ENCODE results near the gene RIMS3.

The RIMS3 gene

DNA sequence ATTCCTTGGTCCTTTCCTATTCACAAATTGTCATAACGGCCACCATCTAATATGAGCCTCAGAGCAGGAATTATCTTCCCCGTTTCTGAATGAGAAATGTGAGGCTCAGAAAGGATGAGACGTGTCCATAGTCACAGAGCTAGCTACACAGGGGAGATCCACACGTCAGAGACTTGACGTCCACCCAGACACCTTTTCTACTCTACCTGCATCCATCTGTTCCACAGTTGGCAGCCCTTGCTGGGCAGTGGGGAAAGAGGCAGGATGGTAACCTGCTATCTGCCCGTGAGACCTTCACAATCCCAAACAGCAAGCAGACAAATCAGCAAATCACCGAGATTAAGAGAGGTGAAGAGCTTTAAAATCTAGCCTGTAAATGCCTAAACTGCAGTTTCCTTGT, 8.4 kb downstream of the RIMS3 start:
- H3K4me1 ChIP-seq (ENCODE audit: low read length) = no peaks in the 10 kb centered on the region

DNA sequence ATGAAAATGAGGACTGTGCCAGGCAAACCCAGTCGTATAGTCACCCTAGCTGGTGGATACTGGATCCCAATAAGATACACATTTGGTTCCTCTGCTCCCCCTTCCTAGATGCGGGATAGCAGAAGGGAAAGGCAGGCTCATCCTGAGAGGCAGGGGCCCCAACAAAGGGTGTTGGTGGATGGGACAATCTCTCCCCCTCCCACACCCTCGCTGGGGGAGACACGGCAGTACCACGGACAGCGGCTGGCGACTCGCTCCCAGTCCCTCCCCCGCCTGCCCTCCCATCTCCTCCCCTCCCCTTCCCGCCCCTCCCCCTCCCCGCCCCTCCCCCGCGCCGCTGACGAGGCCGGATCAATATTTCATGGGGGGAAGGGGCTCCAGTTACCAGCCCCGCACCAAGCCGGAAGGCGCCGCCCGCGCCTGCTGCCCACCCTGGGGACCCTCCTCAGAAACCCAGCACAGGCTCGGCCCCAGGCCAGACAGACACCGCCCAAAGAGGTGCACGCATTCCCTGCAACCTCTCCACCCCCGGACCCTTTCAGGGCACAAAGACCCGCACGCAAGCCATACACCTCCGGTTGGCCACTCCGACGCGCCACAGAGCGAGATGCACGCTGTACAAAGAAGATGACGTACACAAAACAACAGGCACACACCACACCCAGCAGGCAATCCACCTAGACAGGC, 11.5 kb downstream of the RIMS3 start:
- H3K4me2 ChIP-seq (ENCODE audit: low read depth, low read length) = no peak overlapping the region
- H3K36me3 ChIP-seq (replicated peaks; ENCODE audit: insufficient read depth, low read length) = no peaks in the 10 kb centered on the region
- H3K4me1 ChIP-seq (ENCODE audit: low read length) = no peaks in the 10 kb centered on the region
- DNase-seq = no peak
- no peaks in the 10 kb centered on the region for H4K20me1 ChIP-seq (ENCODE audit: insufficient read depth, low read length)
- H3K9me3 ChIP-seq (replicated peaks; ENCODE audit: insufficient read depth, low read length) = no peaks in the 10 kb centered on the region
- TF ChIP-seq EZH2 (optimal IDR thresholded peaks at IDR 0.05; ENCODE audit: low read depth, low read length) = no peak
- no peaks in the 10 kb centered on the region for H3F3A ChIP-seq (ENCODE audit: insufficient read depth, low read length)
- H3K27me3 ChIP-seq (replicated peaks; ENCODE audit: insufficient read depth, low read length) = no peaks in the 10 kb centered on the region
- no peak overlapping the region for H3K9ac ChIP-seq (ENCODE audit: low read length)
- H3K4me3 ChIP-seq (ENCODE audit: low read length) = no peak overlapping the region
- no peaks in the 10 kb centered on the region for H3K9me2 ChIP-seq (replicated peaks; ENCODE audit: insufficient read depth, low read length)
- no peak overlapping the region for H2AFZ ChIP-seq (ENCODE audit: low read length)
- H3K27ac ChIP-seq (ENCODE audit: low read length) = no peak overlapping the region
- no peaks in the 10 kb centered on the region for H3K79me2 ChIP-seq (ENCODE audit: low read length)

More for the DNA sequence above, 8.4 kb downstream of the RIMS3 start:
- no peak overlapping the region for H3K4me2 ChIP-seq (ENCODE audit: low read depth, low read length)
- H4K20me1 ChIP-seq (ENCODE audit: insufficient read depth, low read length) = no peaks in the 10 kb centered on the region
- no peaks in the 10 kb centered on the region for H3K27me3 ChIP-seq (replicated peaks; ENCODE audit: insufficient read depth, low read length)
- no peak overlapping the region for H3K4me3 ChIP-seq (ENCODE audit: low read length)
- H3K36me3 ChIP-seq (replicated peaks; ENCODE audit: insufficient read depth, low read length) = no peaks in the 10 kb centered on the region
- no peak for DNase-seq
- no peak overlapping the region for H2AFZ ChIP-seq (ENCODE audit: low read length)
- no peaks in the 10 kb centered on the region for H3K79me2 ChIP-seq (ENCODE audit: low read length)
- H3K9ac ChIP-seq (ENCODE audit: low read length) = no peak overlapping the region
- TF ChIP-seq EZH2 (optimal IDR thresholded peaks at IDR 0.05; ENCODE audit: low read depth, low read length) = no peak
- TF ChIP-seq, protein P1, sequence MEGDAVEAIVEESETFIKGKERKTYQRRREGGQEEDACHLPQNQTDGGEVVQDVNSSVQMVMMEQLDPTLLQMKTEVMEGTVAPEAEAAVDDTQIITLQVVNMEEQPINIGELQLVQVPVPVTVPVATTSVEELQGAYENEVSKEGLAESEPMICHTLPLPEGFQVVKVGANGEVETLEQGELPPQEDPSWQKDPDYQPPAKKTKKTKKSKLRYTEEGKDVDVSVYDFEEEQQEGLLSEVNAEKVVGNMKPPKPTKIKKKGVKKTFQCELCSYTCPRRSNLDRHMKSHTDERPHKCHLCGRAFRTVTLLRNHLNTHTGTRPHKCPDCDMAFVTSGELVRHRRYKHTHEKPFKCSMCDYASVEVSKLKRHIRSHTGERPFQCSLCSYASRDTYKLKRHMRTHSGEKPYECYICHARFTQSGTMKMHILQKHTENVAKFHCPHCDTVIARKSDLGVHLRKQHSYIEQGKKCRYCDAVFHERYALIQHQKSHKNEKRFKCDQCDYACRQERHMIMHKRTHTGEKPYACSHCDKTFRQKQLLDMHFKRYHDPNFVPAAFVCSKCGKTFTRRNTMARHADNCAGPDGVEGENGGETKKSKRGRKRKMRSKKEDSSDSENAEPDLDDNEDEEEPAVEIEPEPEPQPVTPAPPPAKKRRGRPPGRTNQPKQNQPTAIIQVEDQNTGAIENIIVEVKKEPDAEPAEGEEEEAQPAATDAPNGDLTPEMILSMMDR (IDR thresholded peaks at IDR 0.05; ENCODE audit: low read length) = no peak
- TF ChIP-seq EZH2phosphoT487 (IDR thresholded peaks at IDR 0.05; ENCODE audit: low read length) = no peak
- no peaks in the 10 kb centered on the region for H3K9me2 ChIP-seq (replicated peaks; ENCODE audit: insufficient read depth, low read length)
- H3K27ac ChIP-seq (ENCODE audit: low read length) = no peak overlapping the region
- H3F3A ChIP-seq (ENCODE audit: insufficient read depth, low read length) = no peaks in the 10 kb centered on the region
- H3K9me3 ChIP-seq (replicated peaks; ENCODE audit: insufficient read depth, low read length) = no peaks in the 10 kb centered on the region

DNA sequence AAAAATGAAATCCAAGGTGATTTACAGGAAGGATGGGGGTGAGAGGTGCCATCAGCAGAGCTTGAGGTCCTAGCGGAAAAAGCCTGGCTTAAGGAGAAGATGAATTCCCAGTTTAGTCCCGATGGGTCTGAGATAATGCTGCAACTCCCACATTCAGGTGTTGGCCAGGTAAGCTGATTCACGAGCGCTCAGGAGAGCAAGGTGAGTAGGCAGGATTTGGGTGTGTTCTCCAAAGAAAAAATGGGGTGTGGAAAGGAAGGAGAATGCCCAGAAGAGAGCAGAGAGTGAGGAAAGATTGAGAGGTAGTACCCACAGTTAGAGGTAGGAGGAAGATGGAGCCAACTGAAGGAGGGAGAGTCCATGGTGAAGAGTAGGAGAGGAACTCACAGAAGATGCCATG, 12.5 kb downstream of the RIMS3 start:
- H2AFZ ChIP-seq (ENCODE audit: low read length) = no peak overlapping the region
- H3K9ac ChIP-seq (ENCODE audit: low read length) = no peak overlapping the region
- no peak overlapping the region for H3K27ac ChIP-seq (ENCODE audit: low read length)
- no peaks in the 10 kb centered on the region for H4K20me1 ChIP-seq (ENCODE audit: insufficient read depth, low read length)
- TF ChIP-seq EZH2 (optimal IDR thresholded peaks at IDR 0.05; ENCODE audit: low read depth, low read length) (no peak), EZH2phosphoT487 (IDR thresholded peaks at IDR 0.05; ENCODE audit: low read length) (no peak)
- TF ChIP-seq, protein P1 (IDR thresholded peaks at IDR 0.05; ENCODE audit: low read length) = no peak
- no peaks in the 10 kb centered on the region for H3F3A ChIP-seq (ENCODE audit: insufficient read depth, low read length)
- no peaks in the 10 kb centered on the region for H3K27me3 ChIP-seq (replicated peaks; ENCODE audit: insufficient read depth, low read length)
- H3K4me3 ChIP-seq (ENCODE audit: low read length) = no peak overlapping the region
- H3K9me2 ChIP-seq (replicated peaks; ENCODE audit: insufficient read depth, low read length) = no peaks in the 10 kb centered on the region
- no peaks in the 10 kb centered on the region for H3K4me1 ChIP-seq (ENCODE audit: low read length)
- no peak for DNase-seq
- no peaks in the 10 kb centered on the region for H3K9me3 ChIP-seq (replicated peaks; ENCODE audit: insufficient read depth, low read length)
- H3K4me2 ChIP-seq (ENCODE audit: low read depth, low read length) = no peak overlapping the region
- H3K79me2 ChIP-seq (ENCODE audit: low read length) = no peaks in the 10 kb centered on the region
- H3K36me3 ChIP-seq (replicated peaks; ENCODE audit: insufficient read depth, low read length) = no peaks in the 10 kb centered on the region

DNA sequence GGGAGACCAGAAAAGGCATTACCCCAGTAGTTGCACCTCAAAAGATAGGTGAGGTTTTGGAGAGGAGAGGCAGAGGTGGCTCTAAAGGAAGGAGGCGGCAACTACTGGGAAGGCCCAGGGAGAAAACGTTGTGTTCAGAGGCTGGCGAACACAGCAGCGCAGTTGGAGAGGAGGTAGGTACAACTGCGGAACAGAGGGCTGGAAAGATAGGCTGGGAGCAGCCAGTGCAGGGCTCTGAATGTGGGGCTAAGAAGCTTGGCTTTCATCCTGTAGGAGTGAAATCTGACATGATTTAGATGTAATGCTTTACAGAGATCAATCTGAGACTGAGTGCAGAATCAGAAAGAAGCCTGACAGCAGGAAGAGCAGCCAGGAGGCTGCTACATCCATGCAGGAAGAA, 13.0 kb downstream of the RIMS3 start:
- H3K36me3 ChIP-seq (replicated peaks; ENCODE audit: insufficient read depth, low read length) = no peaks in the 10 kb centered on the region
- H3K9me2 ChIP-seq (replicated peaks; ENCODE audit: insufficient read depth, low read length) = no peaks in the 10 kb centered on the region
- no peaks in the 10 kb centered on the region for H3K4me1 ChIP-seq (ENCODE audit: low read length)
- H3K79me2 ChIP-seq (ENCODE audit: low read length) = no peaks in the 10 kb centered on the region
- no peak overlapping the region for H3K4me2 ChIP-seq (ENCODE audit: low read depth, low read length)
- TF ChIP-seq, protein P1 (IDR thresholded peaks at IDR 0.05; ENCODE audit: low read length) = no peak
- TF ChIP-seq EZH2phosphoT487 (IDR thresholded peaks at IDR 0.05; ENCODE audit: low read length) = no peak
- no peak for TF ChIP-seq EZH2 (optimal IDR thresholded peaks at IDR 0.05; ENCODE audit: low read depth, low read length)
- H3K9ac ChIP-seq (ENCODE audit: low read length) = no peak overlapping the region
- no peaks in the 10 kb centered on the region for H3K27me3 ChIP-seq (replicated peaks; ENCODE audit: insufficient read depth, low read length)
- no peak for DNase-seq
- no peak overlapping the region for H2AFZ ChIP-seq (ENCODE audit: low read length)
- no peaks in the 10 kb centered on the region for H3F3A ChIP-seq (ENCODE audit: insufficient read depth, low read length)
- no peak overlapping the region for H3K4me3 ChIP-seq (ENCODE audit: low read length)
- H4K20me1 ChIP-seq (ENCODE audit: insufficient read depth, low read length) = no peaks in the 10 kb centered on the region
- H3K27ac ChIP-seq (ENCODE audit: low read length) = no peak overlapping the region
- no peaks in the 10 kb centered on the region for H3K9me3 ChIP-seq (replicated peaks; ENCODE audit: insufficient read depth, low read length)
